Esophagus muscularis mucosa (tissue), 4 donors: Measurements from ENCODE around the gene TCERG1L. TPM values are rescaled to one million over a fixed set of nuclear protein-coding genes. Genes with fewer than 3 reads are reported as not detected.

Experiments used
- DNase-seq: peaks from one replicate; pipeline ENCODE4 v3.0.0-alpha.2; 2017; ENCODE audit errors: extremely low spot score
- H3K27ac ChIP-seq, 4 donors: fragments of 200-600 bp; sonication (generic); replicated peaks in 1 of 4; 1 replicate in 3 of 4; 2 replicates in 1 of 4; pipeline ENCODE4 v1.5.1; 2016 to 2019; ENCODE audit warnings: mild to moderate bottlenecking in 1 of 4
- H3K27me3 ChIP-seq, 4 donors: fragments of 200-600 bp; sonication (generic); one replicate each; pipeline versions ENCODE4 v1.5.1 to v1.6.0; 2016 to 2019
- H3K36me3 ChIP-seq, 4 donors: fragments of 200-600 bp; sonication (generic); one replicate each; pipeline ENCODE4 v1.5.1; 2016 to 2019
- H3K4me1 ChIP-seq, 4 donors: fragments of 200-600 bp; sonication (generic); one replicate each; pipeline ENCODE4 v1.5.1; 2016 to 2019
- H3K4me3 ChIP-seq, 4 donors: fragments of 200-600 bp; sonication (generic); 1 replicate in 2 of 4; 2 replicates in 2 of 4; pipeline ENCODE4 v1.5.1; 2016 to 2019; ENCODE audit warnings: mild to moderate bottlenecking in 4 of 4, moderate library complexity in 1 of 4
- H3K9me3 ChIP-seq, 4 donors: fragments of 200-600 bp; sonication (generic); 1 replicate in 3 of 4; 2 replicates in 1 of 4; pipeline ENCODE4 v1.5.1; 2016 to 2019
- CTCF ChIP-seq, 3 experiments: fragments of 200-600 bp in 2 of 3; fragments of 450-650 bp in 1 of 3; sonication (generic) in 2 of 3; IDR thresholded peaks; one replicate each; pipeline ENCODE4 v1.5.1; 2017 to 2019; ENCODE audit warnings: antibody characterized with exemption in 3 of 3, mild to moderate bottlenecking in 2 of 3, moderate library complexity in 1 of 3
- EP300 ChIP-seq: sonication (generic); formaldehyde crosslinking; IDR thresholded peaks from one replicate; pipeline ENCODE4 v1.6.1; 2017; ENCODE audit warnings: antibody characterized with exemption
- POLR2A ChIP-seq: fragments of 450-650 bp; IDR thresholded peaks from one replicate; pipeline ENCODE4 v1.6.1; 2017; ENCODE audit warnings: antibody characterized with exemption, moderate library complexity, mild to moderate bottlenecking, low read depth
- POLR2AphosphoS5 ChIP-seq, 2 donors: sonication (generic); formaldehyde crosslinking; IDR thresholded peaks; one replicate each; pipeline ENCODE4 v1.6.1; 2017; ENCODE audit warnings: antibody characterized with exemption in 2 of 2
- WGBS: methylation state at CpG from one replicate; pipeline ENCODE4 v1.1.5; 2018; 5-methylcytosine and 5-hydroxymethylcytosine counted together
- intact Hi-C: fragments of 100-400 bp; cut with DNase I; formaldehyde crosslinking; loops from one replicate; pipeline ENCODE4 v1.15.1; 2023
- total RNA-seq, 4 donors: library from RNA; depleted of rRNA; stranded (reverse); fragments of >200 nt; gene quantifications; one replicate each; pipeline versions ENCODE4 v1.1.0 to v1.2.1, GENCODE V29; 2016

TCERG1L gene
- total RNA-seq, 4 donors from 2014 or later = not detected

GRCh38 chr10:131056091-131056579 lies 255.4 kb downstream of the TCERG1L start:
- no peaks in the 10 kb centered on the region for H3K36me3 ChIP-seq
- peaks cover 0 to 38% (median 0%) of the 10 kb centered on the region in 4 donors for H3K27me3 ChIP-seq
- H3K9me3 ChIP-seq = peaks cover 0 to 23% (median 11%) of the 10 kb centered on the region in 4 donors
- WGBS = 68% methylated on average over 12 of the region's 12 CpGs
- H3K27ac ChIP-seq = no peak overlapping the region
- intact Hi-C loops = no loop called here
- no peaks in the 10 kb centered on the region for H3K4me1 ChIP-seq
- TF ChIP-seq POLR2AphosphoS5 (IDR thresholded peaks at IDR 0.05) (no peak), CTCF (IDR thresholded peaks at IDR 0.05) (no peak), EP300 (no peak), POLR2A (no peak)
- DNase-seq = no peak
- no peak overlapping the region for H3K4me3 ChIP-seq

DNA sequence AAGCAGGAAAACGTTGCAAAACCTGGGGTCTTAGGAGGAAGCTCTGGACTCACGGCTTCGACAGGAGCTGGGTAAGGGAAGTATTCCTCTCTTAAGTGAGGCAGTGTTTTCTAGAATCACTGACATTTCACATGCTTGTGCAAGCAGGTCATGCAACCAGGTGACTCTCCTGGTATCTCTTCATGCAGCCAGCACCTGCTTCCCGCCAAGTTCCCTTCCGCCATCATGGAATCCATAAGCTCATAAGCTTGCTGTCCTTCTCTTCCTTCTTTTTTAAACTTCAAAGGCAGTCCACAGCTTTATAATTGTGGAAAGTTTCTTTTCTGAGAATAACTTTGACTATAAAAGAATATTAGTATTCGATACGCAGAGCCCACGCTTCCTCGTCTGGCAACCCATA lies 256.1 kb downstream of the TCERG1L start:
- intact Hi-C loops = no loop called here
- no peak for DNase-seq
- no peaks in the 10 kb centered on the region for H3K4me1 ChIP-seq
- H3K4me3 ChIP-seq = no peak overlapping the region
- WGBS = 76% methylated on average over 8 of the region's 9 CpGs
- peaks cover 0 to 23% (median 11%) of the 10 kb centered on the region in 4 donors for H3K9me3 ChIP-seq
- H3K36me3 ChIP-seq = no peaks in the 10 kb centered on the region
- H3K27me3 ChIP-seq = peaks cover 0 to 42% (median 0%) of the 10 kb centered on the region in 4 donors
- H3K27ac ChIP-seq = no peak overlapping the region
- no peak for TF ChIP-seq POLR2AphosphoS5 (IDR thresholded peaks at IDR 0.05)
- no peak for TF ChIP-seq POLR2A
- no peak for TF ChIP-seq CTCF (IDR thresholded peaks at IDR 0.05)
- no peak for TF ChIP-seq EP300

DNA sequence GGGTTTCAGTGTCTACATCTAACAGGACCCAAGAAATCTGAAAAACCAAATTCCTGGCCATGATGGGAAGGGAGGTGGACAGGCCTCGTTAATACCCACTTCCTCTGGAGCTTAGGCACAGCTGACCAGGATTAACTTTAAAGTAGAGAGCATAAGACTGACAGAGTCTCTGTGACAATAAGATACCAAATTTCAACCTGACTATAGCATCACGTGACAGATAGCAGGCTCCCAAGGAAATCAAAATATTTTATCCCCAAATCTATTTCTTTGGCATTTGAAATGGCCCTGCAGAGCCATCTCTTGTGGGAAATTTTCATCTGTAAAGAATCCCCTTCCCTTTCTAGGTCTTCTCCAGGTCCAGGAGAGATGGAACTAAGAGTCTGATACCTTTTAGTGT lies 258.3 kb downstream of the TCERG1L start:
- H3K27me3 ChIP-seq = peaks cover 0 to 58% (median 0%) of the 10 kb centered on the region in 4 donors
- no peak overlapping the region for H3K27ac ChIP-seq
- no peaks in the 10 kb centered on the region for H3K36me3 ChIP-seq
- H3K4me1 ChIP-seq = no peaks in the 10 kb centered on the region
- H3K4me3 ChIP-seq = no peak overlapping the region
- no peak for DNase-seq
- H3K9me3 ChIP-seq = peaks cover 0 to 11% (median 2%) of the 10 kb centered on the region in 4 donors
- no peak for TF ChIP-seq POLR2AphosphoS5 (IDR thresholded peaks at IDR 0.05)
- no peak for TF ChIP-seq CTCF (IDR thresholded peaks at IDR 0.05)
- no peak for TF ChIP-seq POLR2A
- no peak for TF ChIP-seq EP300
- 67% methylated on average over 2 of the region's 2 CpGs for WGBS
- intact Hi-C loops = no loop called here

DNA sequence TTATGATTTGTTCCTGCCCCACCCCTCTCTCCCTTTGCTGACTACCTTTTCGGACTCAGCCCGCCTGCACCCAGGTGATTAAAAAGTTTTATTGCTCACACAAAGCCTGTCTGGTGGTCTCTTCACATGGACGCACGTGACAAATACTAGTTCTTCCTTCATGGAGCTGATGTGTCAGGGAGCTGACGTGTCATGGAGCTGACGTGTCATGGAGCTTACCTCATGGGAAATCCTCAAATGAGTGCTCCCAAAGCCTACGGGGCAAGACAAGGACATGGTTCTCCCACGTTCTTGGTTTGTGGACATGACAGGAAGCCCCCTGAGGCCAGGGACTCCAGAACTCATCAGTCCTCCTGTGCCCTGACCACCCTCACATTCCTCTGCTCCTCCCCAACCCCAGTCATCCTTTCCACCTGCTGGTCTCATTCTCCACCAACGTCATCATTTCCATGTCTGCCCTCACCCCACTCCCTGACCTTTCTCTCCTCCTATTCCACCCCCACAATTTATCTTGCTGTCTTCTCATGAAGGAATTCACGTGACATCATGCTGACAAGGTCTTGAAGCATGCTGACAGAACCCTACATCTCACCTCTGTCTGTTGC lies 261.3 kb downstream of the TCERG1L start:
- Histone ChIP-seq H3K36me3 (no peaks in the 10 kb centered on the region), H3K4me3 (no peak overlapping the region), H3K4me1 (no peaks in the 10 kb centered on the region), H3K9me3 (peaks cover 0 to 8% (median 0%) of the 10 kb centered on the region in 4 donors), H3K27me3 (peaks cover 0 to 44% (median 0%) of the 10 kb centered on the region in 4 donors), H3K27ac (no peak overlapping the region)
- WGBS = 78% methylated on average over 10 of the region's 10 CpGs
- TF ChIP-seq POLR2AphosphoS5 (IDR thresholded peaks at IDR 0.05) (no peak), CTCF (IDR thresholded peaks at IDR 0.05) (no peak), POLR2A (no peak), EP300 (no peak)
- intact Hi-C loops = no loop called here
- DNase-seq = no peak

- Histone ChIP-seq H3K4me3 (no peak overlapping the region), H3K27ac (no peak overlapping the region), H3K4me1 (no peaks in the 10 kb centered on the region), H3K27me3 (peaks cover 0 to 41% (median 0%) of the 10 kb centered on the region in 4 donors), H3K9me3 (peaks cover 0 to 8% (median 0%) of the 10 kb centered on the region in 4 donors), H3K36me3 (no peaks in the 10 kb centered on the region)
- intact Hi-C loops = no loop called here
- DNase-seq = no peak
- no peak for TF ChIP-seq POLR2A
- no peak for TF ChIP-seq EP300
- TF ChIP-seq POLR2AphosphoS5 (IDR thresholded peaks at IDR 0.05) = no peak
- no peak for TF ChIP-seq CTCF (IDR thresholded peaks at IDR 0.05)
- 20% methylated on average over 3 of the region's 3 CpGs for WGBS
Measured at GRCh38 chr10:131049016-131049415, 262.5 kb downstream of the TCERG1L start.
